Stimulated activated CD4-positive, alpha-beta T cell treated with anti-CD3 and anti-CD28 coated beads, Interleukin-15, amount 100 ng/mL, for 24 hours (primary cell): ENCODE measurements around the gene ABCA1.
"Not testable (repeated sequence)": the region's sequence is repeated elsewhere in the genome, so short reads cannot be mapped to it uniquely, and the experiment has no call there.

Experiments
- DNase-seq: peaks from one replicate; pipeline ENCODE4 v3.0.0-alpha.2; 2020

Gene ABCA1, protein sequence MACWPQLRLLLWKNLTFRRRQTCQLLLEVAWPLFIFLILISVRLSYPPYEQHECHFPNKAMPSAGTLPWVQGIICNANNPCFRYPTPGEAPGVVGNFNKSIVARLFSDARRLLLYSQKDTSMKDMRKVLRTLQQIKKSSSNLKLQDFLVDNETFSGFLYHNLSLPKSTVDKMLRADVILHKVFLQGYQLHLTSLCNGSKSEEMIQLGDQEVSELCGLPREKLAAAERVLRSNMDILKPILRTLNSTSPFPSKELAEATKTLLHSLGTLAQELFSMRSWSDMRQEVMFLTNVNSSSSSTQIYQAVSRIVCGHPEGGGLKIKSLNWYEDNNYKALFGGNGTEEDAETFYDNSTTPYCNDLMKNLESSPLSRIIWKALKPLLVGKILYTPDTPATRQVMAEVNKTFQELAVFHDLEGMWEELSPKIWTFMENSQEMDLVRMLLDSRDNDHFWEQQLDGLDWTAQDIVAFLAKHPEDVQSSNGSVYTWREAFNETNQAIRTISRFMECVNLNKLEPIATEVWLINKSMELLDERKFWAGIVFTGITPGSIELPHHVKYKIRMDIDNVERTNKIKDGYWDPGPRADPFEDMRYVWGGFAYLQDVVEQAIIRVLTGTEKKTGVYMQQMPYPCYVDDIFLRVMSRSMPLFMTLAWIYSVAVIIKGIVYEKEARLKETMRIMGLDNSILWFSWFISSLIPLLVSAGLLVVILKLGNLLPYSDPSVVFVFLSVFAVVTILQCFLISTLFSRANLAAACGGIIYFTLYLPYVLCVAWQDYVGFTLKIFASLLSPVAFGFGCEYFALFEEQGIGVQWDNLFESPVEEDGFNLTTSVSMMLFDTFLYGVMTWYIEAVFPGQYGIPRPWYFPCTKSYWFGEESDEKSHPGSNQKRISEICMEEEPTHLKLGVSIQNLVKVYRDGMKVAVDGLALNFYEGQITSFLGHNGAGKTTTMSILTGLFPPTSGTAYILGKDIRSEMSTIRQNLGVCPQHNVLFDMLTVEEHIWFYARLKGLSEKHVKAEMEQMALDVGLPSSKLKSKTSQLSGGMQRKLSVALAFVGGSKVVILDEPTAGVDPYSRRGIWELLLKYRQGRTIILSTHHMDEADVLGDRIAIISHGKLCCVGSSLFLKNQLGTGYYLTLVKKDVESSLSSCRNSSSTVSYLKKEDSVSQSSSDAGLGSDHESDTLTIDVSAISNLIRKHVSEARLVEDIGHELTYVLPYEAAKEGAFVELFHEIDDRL (N-terminal part only)

DNA sequence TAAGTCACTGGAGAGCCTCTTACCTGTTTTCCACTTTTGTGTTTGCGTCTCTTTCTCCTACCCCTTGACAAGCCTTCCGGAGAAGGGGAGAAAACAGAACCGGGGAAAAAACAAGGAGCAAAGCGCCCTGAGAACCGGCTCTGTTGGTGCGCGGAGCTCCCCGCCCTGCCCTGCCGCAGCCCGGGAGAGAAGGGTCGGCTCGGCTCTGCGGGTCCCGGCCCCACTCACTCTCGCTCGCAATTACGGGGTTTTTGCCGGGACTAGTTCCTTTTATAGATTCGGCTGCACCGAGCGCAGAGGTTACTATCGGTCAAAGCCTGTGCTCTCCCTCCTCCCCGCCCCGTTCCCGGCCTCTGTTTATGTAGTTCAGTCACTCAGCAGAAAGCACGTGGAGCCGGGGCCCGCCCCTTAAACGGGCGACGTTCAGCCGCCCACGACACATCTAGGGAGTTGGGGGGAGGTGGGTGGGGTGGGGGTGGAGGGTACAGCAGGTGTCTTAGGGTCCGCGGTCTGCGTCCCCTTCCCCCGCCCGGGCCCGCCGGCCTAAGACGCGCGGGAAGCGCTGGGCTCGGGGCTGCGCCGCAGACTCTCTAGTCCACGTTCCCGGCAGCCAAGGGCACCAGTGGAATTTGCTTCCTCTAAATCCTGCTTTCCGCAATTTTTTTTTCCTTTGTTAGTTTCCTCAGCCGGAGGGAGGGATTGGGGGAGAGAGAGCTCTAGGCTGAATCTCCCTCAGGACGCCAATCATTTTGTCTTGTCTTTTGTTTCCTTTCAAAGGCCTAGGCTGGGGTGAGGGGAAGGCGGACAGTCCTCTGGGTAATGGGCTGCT is at the start of gene ABCA1:
Gene ABCA1, minus strand, starts transcription at position 244 of the 829 bp plus-strand sequence. CDS start 24,476 bp downstream, outside the sequence.
- DNase-seq, result peak; percentile 89

DNA sequence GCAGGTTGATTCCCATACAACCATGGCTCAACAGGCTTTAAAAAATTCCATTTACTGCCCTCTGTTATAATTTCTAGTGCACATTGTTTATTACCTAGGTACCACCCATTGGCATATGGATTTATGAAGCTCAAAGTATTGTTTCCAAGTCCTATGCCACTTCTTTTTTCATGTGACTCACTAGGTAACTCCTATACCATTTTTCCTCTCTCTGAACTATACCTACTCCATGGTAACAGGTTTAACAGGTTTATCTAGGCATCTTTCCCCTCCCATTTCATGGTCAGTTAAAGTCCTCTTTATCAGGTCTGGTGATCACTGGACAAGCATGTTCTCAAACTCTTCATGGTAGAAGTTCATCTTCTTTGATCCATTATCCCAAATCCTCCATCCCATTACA is 49.6 kb upstream of the ABCA1 start:
- no peak for DNase-seq

DNA sequence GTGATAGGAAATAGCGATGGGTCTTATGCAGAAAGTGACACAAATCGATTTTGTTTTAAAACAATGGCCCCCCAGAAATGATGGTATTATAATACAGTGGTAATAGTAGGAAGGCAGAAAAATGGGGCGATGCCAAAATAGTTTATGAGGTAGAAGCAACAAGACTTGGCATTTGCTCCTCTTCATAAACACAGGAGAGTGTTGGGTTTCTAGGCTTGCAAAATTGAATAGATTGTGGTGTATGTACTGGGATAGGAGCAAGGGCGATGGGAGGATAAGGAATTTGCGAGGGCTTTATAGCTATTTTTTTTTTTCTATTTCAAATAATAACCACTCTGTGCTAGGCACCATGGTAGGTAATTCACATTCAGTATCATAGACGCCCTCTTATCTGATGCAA is 49.2 kb upstream of the ABCA1 start:
- no peak for DNase-seq

DNA sequence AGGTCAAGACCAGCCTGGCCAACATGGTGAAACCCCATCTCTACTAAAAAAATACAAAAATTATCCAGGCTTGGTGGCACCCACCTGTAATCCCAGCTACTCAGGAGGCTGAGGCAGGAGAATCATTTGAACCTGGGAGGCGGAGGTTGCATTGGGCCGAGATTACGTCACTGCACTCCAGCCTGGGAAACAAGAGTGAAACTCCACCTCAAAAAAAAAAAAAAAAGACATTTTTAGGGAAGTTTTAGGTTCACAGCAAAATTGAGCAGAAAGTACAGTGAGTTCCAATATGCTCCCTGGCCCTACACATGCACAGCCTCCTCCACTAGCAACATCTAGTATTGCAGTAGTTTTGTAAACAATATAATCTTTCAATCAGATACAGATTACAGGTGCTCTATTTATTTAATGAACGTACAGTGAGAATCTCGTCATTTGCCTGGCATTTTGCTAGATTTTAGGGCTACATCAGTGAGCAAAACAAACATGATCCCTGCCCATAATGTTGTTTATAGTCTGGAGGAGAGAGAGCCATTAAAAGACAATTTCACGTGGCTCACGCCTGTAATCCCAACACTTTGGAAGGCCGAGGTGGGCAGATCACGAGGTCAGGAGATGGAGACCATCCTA is 48.1 kb upstream of the ABCA1 start:
- DNase-seq, result not testable (repeated sequence)

DNA sequence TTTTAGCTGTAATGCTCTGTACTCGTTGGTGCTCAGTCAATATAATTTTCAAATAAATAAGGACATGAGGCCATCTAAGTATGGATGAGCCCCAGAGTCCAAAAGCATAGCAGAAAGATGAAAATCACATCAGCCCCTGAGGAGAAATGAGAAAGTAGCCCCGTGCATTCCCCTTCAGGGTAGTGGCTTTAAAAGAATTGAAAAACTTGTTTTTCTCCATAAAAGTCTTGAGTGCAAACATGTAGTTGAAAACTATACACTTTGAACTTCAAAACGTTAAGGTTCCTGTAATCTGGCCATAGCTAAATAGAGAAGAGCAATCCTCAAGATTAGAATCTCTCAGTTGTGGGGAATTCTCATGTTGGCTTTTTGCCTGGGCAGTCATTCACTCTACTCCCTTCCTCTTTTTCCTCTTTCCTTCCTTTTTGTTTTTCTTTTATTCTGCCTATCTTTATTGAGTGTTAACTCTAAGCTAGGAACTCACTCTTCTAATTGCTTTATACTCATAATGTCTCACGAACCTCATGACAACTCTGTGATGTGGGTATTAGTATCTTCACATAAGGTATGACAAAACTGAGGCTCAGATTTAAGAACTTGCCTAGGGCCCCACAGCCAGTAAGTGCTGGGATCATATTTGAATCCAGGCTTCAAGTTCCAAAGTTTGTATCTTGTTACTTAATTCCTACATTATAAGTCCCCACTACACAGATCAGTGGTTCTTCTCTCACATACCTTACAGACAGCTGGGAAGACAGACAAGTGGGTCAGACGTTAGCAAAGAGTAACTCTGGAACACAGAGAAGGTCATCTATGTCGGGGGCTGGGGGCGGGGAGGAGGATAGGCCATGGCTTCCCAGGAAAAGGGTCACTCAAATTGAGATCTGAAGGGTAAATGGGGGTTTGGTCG is 46.4 kb upstream of the ABCA1 start:
- DNase-seq, result no peak

DNA sequence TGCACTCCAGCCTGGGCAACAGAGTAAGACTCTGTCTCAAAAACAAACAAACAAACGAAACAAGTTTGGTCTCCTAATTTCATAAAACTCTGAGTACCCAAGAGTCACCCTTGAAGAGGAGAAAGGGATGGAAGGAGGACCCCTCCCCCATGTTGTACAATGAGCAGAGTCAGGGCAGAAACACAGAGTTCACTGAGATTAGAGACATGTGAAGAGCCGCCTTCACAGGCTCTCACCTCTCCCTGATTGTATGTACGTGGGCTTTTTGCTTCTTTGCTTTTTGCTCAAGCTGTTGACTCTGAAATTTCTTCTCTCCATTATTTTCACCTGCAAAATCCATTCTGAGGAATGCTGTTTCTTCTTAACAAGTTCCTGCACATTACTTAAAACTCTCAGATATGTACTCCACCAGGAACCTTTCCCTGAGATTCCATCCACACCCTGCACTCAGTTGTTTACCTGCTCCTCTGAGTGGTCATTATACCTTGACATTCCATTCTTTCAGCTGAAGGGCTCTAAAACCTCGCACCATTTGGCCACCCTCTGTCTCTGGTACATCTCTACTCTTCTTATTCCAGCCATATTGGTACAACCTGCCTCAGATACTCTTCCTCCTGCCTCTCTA is 44.4 kb upstream of the ABCA1 start:
- no peak for DNase-seq

DNA sequence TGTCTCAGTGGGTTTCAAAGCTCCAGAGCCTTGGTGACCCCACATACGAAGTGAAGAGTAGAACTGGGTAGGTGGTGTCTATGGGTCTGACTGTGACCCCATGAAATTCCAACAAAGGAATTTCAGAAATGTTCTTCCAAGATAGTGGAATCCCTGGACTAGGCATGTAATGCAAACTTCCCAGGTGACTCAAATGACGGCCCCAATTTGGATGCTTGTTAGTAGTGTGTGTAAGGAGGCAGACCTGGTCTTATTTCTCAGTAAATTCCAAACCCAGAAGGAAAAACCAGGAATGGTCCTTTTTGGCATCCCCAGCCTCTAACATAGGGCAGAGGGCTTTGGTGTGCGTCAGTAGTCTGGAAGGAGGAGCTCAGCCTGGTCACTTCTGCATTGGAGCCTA is 43.6 kb upstream of the ABCA1 start:
- DNase-seq, result no peak

DNA sequence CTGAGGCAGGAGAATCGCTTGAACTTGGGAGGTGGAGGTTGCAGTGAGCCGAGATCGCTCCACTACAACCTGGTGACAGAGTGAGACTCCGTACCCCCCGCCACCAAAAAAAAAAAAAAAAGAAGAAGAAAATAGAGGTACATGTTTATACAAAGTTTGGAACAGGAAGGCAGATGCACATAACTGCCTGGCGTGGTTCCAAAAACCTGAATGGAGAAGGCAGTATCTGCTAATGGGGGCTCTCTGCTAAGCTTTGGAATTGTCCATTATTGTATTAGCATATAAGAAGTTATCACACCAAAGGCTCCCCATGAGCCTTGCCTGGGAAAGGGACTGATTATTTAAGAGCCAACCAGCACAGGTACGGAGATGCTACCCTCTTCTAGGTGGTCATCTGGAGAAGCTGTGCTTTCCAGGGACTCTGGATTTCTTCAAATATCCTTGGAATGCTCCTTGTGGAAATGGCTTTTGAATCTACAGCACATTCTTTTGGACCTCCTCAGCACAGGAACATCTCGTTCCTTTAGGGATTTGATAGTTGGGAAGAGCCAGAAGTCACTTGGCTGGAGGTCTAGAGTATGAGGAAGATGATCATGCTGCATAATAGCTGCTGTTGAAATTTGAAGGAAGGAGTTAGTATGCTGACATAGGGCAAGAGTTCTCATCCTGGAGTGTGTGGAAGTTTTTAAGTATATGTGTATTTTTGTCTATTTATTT is 42.5 kb upstream of the ABCA1 start:
- DNase-seq, result no peak

DNA sequence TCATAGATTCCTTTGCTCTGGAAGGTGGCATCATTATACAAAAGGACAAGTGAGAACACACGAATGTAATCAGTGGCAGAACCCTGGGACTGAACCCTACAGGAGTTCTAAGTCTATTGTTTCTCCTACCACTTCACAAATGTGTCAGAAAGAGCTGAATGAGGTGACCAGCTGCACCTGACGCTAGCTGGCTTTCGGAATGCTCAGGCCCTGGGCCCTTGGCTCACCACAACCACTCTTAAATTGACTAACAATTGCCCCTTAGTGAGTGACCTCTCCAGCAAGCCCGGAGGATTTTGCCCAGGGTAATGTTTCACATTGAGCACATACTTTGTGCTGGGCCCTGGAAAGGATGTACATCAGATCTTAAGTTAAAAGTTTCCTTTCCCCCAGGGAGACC is 41.2 kb upstream of the ABCA1 start:
- no peak for DNase-seq

DNA sequence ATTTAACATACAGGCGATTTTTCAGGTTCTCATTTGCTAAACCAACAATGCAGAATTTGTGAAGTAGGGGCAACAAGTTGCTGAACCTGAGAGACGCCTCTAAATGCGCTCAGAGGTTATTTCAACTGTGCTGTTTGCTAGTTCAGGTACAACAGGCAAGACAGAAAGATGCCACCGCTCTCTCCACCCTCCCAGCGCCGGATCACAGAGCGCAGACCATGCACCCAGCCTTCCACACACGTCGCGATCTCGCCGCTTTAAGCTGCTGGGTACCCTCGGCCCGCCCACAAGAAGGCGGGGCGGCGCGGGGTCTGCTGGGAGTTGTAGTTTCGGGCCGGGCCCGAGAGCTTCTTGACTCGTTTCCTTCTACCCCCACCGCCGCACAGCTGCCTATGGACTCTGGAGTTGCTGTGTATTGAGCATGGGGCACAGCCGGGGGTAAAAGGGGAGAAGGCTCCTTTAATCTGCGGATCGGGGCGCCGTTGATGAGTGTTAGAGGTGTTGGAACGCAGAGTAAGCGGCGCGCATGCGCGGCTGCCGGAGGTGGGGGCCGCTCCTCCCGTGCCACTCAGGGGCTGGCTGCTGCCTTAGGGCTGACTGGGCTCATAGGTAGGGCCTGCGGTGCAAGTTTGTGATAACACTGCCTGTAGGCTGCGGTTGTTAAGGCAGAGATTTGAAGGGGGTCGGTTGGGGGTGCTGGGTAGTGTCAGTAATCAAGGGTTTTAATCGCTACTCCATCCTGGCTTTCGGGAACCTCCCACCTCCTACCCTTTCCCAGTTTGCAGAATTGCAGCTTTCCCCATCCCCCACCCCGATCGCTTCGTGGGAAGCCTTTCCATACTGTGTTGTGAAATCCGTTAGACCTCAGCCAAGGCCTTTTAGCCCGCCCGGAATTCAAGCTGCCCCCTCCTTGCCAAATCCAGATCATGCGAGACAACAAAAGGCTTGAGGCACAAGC is 40.3 kb upstream of the ABCA1 start:
- DNase-seq, result peak; percentile 91

DNA sequence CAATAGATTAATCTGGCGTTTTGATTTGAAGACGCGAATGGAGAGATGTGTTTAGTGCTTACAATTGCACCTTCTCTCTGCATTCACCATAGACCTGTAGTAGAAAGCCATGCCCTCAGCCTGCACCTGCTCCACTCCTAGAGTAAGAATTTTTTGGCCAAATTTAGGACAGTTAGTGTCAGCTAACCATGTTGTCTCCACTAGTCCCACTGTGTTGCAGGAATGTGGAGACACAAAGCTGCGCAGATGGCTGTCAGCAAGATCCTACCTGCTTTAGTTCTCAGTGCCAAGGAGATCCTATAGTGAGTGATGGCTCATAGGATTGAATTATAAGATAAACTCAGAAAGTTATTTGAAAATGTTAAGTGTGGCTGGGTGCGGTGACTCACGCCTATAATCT is 35.1 kb upstream of the ABCA1 start:
- DNase-seq, result no peak

DNA sequence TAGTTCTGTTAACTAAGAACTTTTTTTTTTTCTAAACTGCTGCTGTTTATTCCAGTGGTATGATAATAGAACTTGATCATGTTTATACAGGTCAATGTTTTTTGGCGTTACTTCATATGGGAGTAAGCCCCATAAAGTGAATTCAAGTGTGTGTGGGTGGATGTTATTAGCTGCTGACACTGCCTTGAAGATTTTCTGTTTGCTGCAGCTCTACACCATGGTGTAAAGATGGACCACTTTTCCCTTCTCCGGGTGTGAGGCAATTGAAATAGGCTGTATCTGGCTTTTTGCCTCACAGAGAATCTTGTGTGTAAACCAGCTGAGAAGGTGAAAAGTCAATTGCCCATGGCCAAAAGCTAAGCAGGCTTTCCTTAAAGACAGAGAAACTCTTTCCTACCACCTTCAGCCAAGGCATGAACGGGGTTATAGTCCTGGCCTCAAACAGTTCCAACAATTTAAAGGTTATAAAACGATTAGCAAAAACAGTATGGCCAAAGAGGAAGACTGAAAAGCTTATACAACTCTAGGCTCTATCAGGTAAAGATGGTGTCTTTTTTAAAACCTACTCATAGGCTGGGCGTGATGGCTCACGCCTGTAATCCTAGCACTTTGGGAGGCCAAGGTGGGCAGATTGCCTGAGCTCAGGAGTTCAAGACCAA is 33.9 kb upstream of the ABCA1 start:
- no peak for DNase-seq

DNA sequence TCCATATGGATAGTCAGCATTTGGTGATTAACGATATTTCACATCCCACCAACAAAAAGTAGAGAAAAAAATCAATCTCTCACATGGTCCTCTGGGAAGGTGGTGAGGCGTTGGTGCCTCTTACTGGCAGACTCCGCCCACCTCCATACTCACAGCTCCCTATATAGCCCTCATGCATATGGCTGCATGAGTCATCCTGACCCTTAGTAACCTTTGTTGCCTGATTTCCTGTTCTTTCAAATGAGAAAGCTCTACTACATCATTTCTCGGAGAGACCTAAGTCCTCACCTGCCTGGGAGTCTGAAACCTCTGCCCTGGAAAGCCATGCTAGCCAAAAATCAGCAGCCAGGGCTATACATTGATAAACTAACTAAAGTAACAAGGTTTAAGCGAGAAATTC is 33.3 kb upstream of the ABCA1 start:
- peak; percentile 81 for DNase-seq

DNA sequence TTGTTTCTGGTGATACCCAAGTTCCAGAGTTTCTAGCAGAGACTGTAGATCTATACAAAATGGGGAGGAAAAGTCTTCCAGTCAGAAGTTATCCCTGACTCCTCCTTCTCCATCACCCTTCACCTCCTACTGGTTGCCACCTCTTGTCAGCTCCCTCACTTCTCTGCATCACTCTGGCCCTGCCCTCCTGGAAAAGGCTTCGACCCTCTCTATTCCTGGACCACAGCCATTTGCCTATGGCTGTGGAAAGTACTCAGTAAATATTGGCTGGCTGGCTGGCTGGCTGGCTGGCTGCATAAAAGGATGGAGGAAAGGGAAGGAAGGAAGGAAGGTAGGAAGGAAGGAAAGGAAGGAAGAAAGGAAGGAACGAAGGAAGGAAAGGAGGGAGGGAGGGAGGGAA is 32.7 kb upstream of the ABCA1 start:
- no peak for DNase-seq

DNA sequence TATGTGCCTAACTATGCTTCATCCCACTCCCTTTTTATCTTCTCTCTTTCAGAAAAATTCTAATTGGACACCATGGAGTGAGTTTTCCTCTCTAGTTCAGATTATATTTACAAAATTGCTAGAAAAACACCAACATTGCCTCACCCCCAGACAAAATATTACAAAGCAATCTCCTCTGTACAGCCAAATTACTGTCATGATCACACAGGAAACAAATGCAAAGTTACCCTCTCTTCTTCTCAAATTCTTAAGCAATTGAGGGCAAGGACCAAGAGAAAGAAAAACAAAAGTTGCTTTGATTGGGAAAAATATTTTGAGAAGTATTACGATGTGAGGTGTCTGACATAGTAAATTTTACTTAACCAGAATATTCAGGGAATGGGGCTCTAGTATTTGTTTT is 30.8 kb upstream of the ABCA1 start:
- no peak for DNase-seq

DNA sequence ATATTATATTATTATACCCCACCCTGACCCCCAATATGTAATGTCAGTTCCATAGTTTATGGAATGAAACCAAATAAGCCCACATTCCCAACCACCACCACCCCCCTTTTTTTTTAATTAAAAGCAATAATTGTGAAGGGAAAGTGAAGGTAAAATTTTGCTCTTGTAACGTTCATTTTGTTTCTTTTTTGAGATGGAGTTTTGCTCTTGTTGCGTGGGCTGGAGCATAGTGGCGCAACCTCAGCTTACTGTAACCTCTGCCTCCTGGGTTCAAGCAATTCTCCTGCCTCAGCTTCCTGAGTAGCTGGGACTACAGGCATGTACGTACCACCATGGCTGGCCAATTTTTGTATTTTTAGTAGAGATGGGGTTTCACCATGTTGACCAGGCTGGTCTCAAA is 30.1 kb upstream of the ABCA1 start:
- DNase-seq, result not testable (repeated sequence)

DNA sequence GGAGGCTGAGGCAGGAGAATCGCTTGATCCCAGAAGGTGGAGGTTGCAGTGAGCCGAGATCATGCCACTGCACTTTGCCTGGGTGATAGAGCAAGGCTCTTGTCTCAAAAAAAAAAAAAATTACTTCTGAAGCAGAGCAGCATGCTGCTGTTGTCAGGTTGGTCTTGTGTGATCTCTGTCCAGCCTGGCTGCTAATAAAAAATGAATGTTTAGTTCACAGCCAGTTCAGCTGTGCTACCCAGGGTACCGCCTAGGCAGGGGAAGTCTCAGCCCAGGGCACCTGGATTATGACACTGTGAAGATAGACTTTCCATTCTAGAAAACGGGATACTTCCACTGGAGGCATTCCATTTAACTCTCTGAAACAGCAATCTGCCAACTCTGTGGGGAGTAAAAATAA is 23.5 kb upstream of the ABCA1 start:
- DNase-seq, result no peak

DNA sequence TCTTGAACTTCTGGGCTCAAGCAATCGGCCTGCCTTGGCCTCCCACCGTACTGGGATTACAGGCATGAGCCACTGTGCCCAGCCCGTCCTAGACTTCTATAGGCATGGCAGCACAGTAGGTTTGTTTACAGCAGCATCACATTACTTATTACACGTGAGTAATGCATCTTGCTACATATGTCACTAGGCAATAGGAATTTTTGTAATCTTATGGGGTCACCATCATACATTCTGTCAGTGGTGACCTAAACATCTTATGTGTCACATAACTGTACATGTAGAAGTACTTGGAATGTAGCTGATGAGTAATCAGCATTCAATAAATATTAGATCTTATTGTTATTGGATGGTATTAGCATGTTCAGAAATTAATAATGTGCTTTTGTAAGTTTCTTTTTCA is 22.9 kb upstream of the ABCA1 start:
- no peak for DNase-seq
